ENCODE measurements around the gene LMTK3. TPM values are rescaled to one million over a fixed set of nuclear protein-coding genes. Genes with fewer than 3 reads are reported as not detected.

Gene LMTK3
- total RNA-seq, 1 donor from 2014 or later, result 4.2 TPM

DNA sequence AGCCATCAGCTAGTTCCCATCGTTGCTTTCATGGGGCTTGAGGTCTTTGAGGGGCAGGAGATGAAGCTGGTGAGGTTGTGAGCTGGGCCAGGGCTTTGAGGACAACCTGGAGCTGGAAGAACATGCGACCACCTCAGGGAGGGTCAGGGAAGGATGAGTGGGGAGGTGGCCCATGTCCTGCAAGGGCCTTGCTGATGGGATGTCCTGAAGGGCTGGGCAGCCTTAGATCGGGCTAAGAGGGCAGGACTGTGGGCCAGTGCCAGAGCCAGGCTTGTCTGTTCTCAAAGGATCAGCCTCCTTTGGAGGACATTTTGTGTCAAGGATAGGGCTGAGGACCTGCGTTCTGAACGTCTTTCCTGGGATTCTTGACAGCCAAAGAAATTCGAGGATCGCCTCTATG lies 31.9 kb downstream of the LMTK3 start:
- DNase-seq (ENCODE audit: low read depth), result no peak
- H3K4me3 ChIP-seq (ENCODE audit: low read depth, low read length), result no peak overlapping the region
- TF ChIP-seq, protein P1, sequence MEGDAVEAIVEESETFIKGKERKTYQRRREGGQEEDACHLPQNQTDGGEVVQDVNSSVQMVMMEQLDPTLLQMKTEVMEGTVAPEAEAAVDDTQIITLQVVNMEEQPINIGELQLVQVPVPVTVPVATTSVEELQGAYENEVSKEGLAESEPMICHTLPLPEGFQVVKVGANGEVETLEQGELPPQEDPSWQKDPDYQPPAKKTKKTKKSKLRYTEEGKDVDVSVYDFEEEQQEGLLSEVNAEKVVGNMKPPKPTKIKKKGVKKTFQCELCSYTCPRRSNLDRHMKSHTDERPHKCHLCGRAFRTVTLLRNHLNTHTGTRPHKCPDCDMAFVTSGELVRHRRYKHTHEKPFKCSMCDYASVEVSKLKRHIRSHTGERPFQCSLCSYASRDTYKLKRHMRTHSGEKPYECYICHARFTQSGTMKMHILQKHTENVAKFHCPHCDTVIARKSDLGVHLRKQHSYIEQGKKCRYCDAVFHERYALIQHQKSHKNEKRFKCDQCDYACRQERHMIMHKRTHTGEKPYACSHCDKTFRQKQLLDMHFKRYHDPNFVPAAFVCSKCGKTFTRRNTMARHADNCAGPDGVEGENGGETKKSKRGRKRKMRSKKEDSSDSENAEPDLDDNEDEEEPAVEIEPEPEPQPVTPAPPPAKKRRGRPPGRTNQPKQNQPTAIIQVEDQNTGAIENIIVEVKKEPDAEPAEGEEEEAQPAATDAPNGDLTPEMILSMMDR (conservative IDR thresholded peaks at IDR 0.05; ENCODE audit: low read depth, low read length), result no peak

DNA sequence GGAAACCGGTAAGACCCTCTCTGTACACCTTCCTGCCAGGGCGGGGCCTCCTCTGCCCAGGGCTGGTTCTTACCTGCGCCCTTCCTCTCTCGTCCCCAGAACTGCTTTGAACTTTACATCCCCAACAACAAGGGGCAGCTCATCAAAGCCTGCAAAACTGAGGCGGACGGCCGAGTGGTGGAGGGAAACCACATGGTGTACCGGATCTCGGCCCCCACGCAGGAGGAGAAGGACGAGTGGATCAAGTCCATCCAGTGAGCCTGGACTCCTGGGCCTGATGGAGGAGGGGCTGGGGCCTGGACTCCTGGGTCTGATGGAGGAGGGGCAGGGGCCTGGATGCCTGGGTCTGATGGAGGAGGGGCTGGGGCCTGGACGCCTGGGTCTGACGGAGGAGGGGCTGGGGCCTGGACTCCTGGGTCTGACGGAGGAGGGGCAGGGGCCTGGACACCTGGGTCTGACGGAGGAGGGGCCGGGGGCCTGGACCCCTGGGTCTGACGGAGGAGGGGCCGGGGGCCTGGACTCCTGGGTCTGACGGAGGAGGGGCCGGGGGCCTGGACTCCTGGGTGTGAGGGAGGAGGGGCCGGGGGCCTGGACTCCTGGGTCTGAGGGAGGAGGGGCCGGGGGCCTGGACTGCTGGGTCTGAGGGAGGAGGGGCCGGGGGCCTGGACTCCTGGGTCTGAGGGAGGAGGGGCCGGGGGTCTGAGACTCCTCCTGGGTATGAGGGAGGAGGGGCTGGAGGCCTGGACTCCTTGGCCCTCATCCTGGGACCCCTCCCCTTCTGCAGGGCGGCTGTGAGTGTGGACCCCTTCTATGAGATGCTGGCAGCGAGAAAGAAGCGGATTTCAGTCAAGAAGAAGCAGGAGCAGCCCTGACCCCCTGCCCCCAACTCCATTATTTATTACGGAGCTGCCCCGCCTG lies 33.0 kb downstream of the LMTK3 start:
- no peak for DNase-seq (ENCODE audit: low read depth)
- TF ChIP-seq, protein P1 (conservative IDR thresholded peaks at IDR 0.05; ENCODE audit: low read depth, low read length), result no peak
- no peak overlapping the region for H3K4me3 ChIP-seq (ENCODE audit: low read depth, low read length)

DNA sequence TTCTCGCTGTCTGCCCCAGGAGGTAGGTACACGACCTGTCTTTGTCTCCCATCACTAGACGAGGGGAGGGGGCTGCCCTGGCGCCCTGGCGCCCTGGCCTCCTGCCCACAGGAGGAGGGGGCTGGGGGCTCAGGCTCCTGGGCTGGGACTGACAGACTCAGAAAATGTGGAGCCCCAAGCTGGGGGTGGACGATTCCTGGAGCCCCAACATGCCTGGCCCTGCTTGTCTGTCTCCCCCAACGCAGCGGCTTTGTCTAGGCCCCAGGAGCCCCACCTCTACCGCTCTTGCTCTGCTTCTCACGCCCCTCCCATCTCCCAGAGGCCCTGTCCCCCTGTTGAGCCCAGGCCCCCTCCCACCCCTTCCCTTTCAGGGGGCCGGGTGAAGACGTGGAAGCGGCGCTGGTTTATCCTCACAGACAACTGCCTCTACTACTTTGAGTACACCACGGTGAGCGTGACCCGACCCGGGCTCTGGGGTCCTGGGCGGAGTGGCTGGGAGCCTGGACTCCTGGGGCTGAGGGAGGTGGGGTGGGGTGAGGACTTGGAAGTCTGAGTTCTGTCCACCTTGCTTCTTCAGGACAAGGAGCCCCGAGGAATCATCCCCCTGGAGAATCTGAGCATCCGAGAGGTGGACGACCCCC lies 33.8 kb downstream of the LMTK3 start:
- TF ChIP-seq, protein P1 (conservative IDR thresholded peaks at IDR 0.05; ENCODE audit: low read depth, low read length), result no peak
- H3K4me3 ChIP-seq (ENCODE audit: low read depth, low read length), result no peak overlapping the region
- no peak for DNase-seq (ENCODE audit: low read depth)

DNA sequence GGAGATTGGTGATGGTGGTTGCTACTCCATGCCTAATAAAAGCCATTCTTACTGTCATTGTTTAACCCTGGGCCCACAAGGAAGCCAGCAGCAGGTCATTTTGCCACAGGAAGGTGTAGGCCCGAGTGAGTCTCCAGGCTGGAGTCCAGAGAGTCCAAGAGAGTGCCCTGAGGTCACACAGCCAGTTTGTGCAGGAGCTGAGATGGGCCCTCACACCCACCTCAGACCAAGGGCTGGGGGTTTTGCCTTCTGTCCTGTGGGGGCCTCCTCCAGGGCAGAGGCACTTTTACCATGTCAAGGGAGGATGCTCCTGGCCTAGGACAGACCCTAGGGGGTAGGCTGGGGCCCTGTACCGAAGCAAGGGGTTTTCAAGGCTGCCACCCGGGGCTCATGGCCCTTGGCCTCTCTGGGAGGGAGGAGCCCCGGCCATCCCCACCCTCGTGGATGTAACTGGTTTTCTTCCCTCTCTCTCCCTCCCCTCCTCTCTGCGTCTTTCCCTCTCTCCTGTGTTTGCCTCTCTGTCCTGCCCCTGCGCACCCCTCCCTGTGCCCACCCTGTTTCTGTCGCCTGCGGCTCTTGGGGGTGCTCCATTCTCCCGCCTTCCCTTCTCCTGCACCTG lies 34.5 kb downstream of the LMTK3 start:
- H3K4me3 ChIP-seq (ENCODE audit: low read depth, low read length), result no peak overlapping the region
- DNase-seq (ENCODE audit: low read depth), result no peak
- TF ChIP-seq, protein P1 (conservative IDR thresholded peaks at IDR 0.05; ENCODE audit: low read depth, low read length), result no peak

DNA sequence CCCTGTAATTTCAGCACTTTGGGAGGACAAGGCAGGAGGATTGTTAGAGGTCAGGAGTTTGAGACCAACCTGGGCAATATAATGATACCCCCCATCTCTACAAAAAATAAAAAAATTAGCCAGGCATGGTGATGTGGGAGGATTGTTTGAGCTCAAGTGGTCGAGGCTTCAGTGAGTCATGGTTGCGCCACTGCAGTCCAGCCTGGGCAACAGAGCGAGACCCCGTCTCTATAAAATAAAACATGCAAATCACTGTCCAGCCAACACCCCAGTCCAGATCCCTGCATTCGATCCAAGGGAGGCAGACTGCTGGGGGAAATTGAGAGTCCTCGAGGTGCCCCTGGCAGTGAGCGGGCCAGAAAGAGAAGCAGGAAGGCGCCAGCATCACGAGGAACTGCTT lies 35.5 kb downstream of the LMTK3 start:
- H3K4me3 ChIP-seq (ENCODE audit: low read depth, low read length), result no peak overlapping the region
- TF ChIP-seq, protein P1 (conservative IDR thresholded peaks at IDR 0.05; ENCODE audit: low read depth, low read length), result no peak
- DNase-seq (ENCODE audit: low read depth), result no peak

DNA sequence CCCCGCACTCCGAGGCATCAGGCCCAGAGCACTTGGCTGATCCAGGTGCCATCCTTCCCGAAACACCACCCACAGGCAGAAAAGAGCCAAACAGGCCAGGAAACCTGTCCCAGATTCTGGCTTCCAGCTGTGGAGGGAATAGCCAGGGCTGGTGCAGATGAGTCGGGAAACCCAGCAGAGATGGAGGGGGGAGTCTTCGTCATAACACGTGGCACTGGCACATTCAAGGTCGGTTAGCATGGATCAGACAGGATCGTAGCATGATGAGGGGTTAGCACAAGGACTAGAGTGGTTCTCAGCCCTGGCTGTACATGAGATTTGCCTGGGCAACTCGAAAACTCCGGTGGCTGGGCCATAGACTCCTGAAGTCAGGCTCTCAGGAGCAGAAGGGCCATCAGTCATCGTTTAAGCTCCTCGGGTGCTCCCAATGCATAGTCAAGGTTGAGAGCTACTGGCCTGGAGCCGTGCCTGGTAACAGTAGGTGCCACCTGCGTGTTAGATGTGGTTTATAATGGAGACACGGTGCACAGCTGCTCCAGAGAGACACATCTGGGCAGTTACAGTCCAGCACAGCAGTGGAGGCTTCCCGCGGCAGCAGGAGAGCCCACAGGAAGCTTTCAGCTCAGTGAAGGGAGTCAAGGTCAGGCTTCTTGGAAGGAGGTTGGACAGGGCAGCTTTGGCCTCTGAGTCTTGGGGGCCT lies 36.1 kb downstream of the LMTK3 start:
- H3K4me3 ChIP-seq (ENCODE audit: low read depth, low read length), result no peak overlapping the region
- DNase-seq (ENCODE audit: low read depth), result no peak
- TF ChIP-seq, protein P1 (conservative IDR thresholded peaks at IDR 0.05; ENCODE audit: low read depth, low read length), result no peak
